Suppressor macrophage treated with lipopolysaccharide for 4 hours (primary cell): ENCODE measurements around the gene PLCE1.

Source experiments
- DNase-seq: peaks from one replicate; pipeline ENCODE4 v3.0.0-alpha.2; 2020

Gene PLCE1

GRCh38 chr10:94025806-94026205 lies 32.1 kb downstream of the PLCE1 start:
- DNase-seq = no peak

- no peak for DNase-seq
Observed at GRCh38 chr10:94027197-94027596, 33.5 kb downstream of the PLCE1 start.

GRCh38 chr10:94029955-94030354 lies 36.2 kb downstream of the PLCE1 start:
- DNase-seq = no peak

- no peak for DNase-seq
Observed at GRCh38 chr10:94035982-94036765, 42.4 kb downstream of the PLCE1 start.

- DNase-seq = no peak
Observed at GRCh38 chr10:94036766-94037033, 43.0 kb downstream of the PLCE1 start.

GRCh38 chr10:94037286-94037685 lies 43.6 kb downstream of the PLCE1 start:
- DNase-seq = no peak

GRCh38 chr10:94038024-94038423 lies 44.3 kb downstream of the PLCE1 start:
- no peak for DNase-seq

GRCh38 chr10:94041206-94041605 lies 47.5 kb downstream of the PLCE1 start:
- DNase-seq = no peak

- DNase-seq = no peak
Observed at GRCh38 chr10:94042001-94042833, 48.5 kb downstream of the PLCE1 start.

- DNase-seq = no peak
Observed at GRCh38 chr10:94042834-94043175, 49.1 kb downstream of the PLCE1 start.
